ENCODE measurements around the gene DPF3.

DNA sequence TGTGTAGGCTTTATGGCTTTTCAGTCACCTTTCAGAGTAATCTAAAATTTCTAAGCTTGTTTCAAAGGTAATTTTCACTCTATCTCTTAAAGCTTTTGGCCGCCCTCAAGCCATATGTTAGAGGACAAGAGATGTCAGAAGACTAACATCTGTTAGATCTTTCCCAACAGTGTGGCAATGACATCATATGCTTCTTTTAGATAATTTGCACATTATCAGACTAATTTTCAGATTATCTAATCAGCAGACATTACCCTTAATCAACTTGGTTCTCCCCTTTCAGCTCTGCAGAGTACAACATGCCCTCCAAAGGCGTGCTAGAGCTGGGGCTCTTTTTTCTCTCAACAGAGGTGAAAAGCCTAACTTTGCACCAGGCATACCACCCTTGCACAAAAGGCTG is 207.1 kb downstream of the DPF3 start:
- TF ChIP-seq CTCF (IDR thresholded peaks at IDR 0.05), result no peak
- no peak for TF ChIP-seq POLR2AphosphoS5 (IDR thresholded peaks at IDR 0.05)

Data from prostate gland (tissue), 2 donors.